Heart right ventricle (tissue), 16 donors: ENCODE measurements around the gene KRTAP10-2. TPM values are rescaled to one million over a fixed set of nuclear protein-coding genes. Genes with fewer than 3 reads are reported as not detected.
"Not testable (repeated sequence)": the region's sequence is repeated elsewhere in the genome, so short reads cannot be mapped to it uniquely, and the experiment has no call there.

Experiments used
- ATAC-seq, 8 donors: fragments of 200-7000 bp; cut with Tn5 transposase; one replicate each; pipeline ENCODE4 v1.9.1; 2020; ENCODE audit warnings: mild to moderate bottlenecking in 8 of 8, moderate library complexity in 8 of 8, moderate number of reproducible peaks in 1 of 8
- DNase-seq, 2 donors: peaks; one replicate each; pipeline ENCODE4 v3.0.0-alpha.2; 2020
- H3K27ac ChIP-seq, 10 donors: fragments of 200-600 bp; sonication (generic) in 2 of 10; one replicate each; pipeline versions ENCODE4 v1.5.0 to v1.8.0; 2020 to 2022; ENCODE audit warnings: mild to moderate bottlenecking in 3 of 10
- H3K27me3 ChIP-seq, 7 donors: fragments of 200-600 bp; one replicate each; pipeline ENCODE4 v1.8.0; 2021 to 2022; ENCODE audit warnings: mild to moderate bottlenecking in 2 of 7
- H3K36me3 ChIP-seq, 9 donors: fragments of 200-600 bp; sonication (generic) in 1 of 9; one replicate each; pipeline versions ENCODE4 v1.5.0 to v1.8.0; 2020 to 2022; ENCODE audit warnings: mild to moderate bottlenecking in 2 of 9
- H3K4me1 ChIP-seq, 9 donors: fragments of 200-600 bp; sonication (generic) in 1 of 9; one replicate each; pipeline versions ENCODE4 v1.5.0 to v1.8.0; 2020 to 2022; ENCODE audit warnings: mild to moderate bottlenecking in 4 of 9
- H3K4me3 ChIP-seq, 10 donors: fragments of 200-600 bp; sonication (generic) in 2 of 10; one replicate each; pipeline versions ENCODE4 v1.5.0 to v1.8.0; 2020 to 2022; ENCODE audit warnings: mild to moderate bottlenecking in 7 of 10, moderate library complexity in 2 of 10
- H3K9me3 ChIP-seq, 11 donors: fragments of 200-600 bp in 10 of 11; sonication (generic) in 2 of 11; one replicate each; pipeline versions ENCODE4 v1.5.0 to v1.8.0; 2013 to 2022; ENCODE audit warnings: mild to moderate bottlenecking in 2 of 11, control low read depth in 1 of 11, moderate library complexity in 1 of 11
- WGBS, 2 donors: extraction: QIAGEN DNeasy Blood & Tissue Kit; methylation state at CpG; one replicate each; pipeline ENCODE4 v1.1.7; 2013; ENCODE audit warnings: inconsistent platforms in 1 of 2; 5-methylcytosine and 5-hydroxymethylcytosine counted together
- intact Hi-C, 10 donors: fragments of 100-400 bp; cut with DNase I; formaldehyde crosslinking; loops; one replicate each; pipeline versions ENCODE4 v1.11.1 to v1.14.2; 2022
- polyA plus RNA-seq, 2 donors: library from polyadenylated mRNA; stranded (reverse); fragments of 200-250 nt; gene quantifications; one replicate each; pipeline ENCODE4 v1.2.3, GENCODE V29; 2013
- total RNA-seq, 10 donors: library from RNA; stranded (reverse); fragmentation: NEBNext Ultra II Directional in 3 of 10; extraction: Animal tissue kit (Norgen Biotek cat#: 25700) in 3 of 10; gene quantifications; one replicate each; pipeline versions ENCODE4 v1.2.1 to v1.2.4, GENCODE V29; 2021 to 2023
- TF ChIP-seq, protein P1 (sequence below), 9 donors: fragments of 200-600 bp; sonication (generic) in 2 of 9; IDR thresholded peaks; one replicate each; pipeline versions ENCODE4 v1.5.0 to v1.8.0; 2021 to 2022; ENCODE audit warnings: antibody characterized with exemption in 9 of 9, mild to moderate bottlenecking in 5 of 9, moderate library complexity in 1 of 9
- donor health status: Arrhythmogenic right ventricular cardiomyopathy.
- donor health status: ischemic (EF 13 %, LVEDD 7.1; RV severe dilation, severe dysfunction).
- donor health status: healthy with polysubstance abuse.
- donor health status: DM: no; HTN: yes; CAD: no.
- donor health status: DM: no; HTN: no; CAD: no.
- donor health status: ischemic (EF 25% LVEDD 6.9; RV normal size, moderate dysfunction).
- donor health status: ischemic (EF 25% LVEDD 5.7; RV mildly dilated, moderate dysfunction).
- donor health status: healthy.
- donor health status: DM: yes; HTN: yes; CAD: no.
- donor health status: Ischemic cardiomyopathy.
- donor health status: ischemic (EF 35%, LVEDD 5.7; RV mildly dilated, moderate dysfunction).
- donor health status: nonischemic (EF 11% LVEDD 7.7; RV severe dilation, severe dysfunction).
- donor health status: DM: yes; HTN: yes; CAD: no.
- donor health status: PGD.
- donor health status: ischemic (EF 29% LVEDD 5.4; RV normal size, mild dysfunction).
- donor health status: nonischemic (EF 23%, LVEDD 6.1; RV moderate dilation, normal function).

Gene KRTAP10-2
- total and polyA plus RNA-seq, 12 donors: not detected

- Histone ChIP-seq H3K36me3 (no peaks in the 10 kb centered on the region), H3K4me3 (no peak overlapping the region), H3K27me3 (peaks cover 0 to 87% (median 57%) of the 10 kb centered on the region in 7 donors), H3K4me1 (no peaks in the 10 kb centered on the region), H3K27ac (no peak overlapping the region), H3K9me3 (peaks cover 0 to 13% (median 0%) of the 10 kb centered on the region in 11 donors)
- DNase-seq (no peak), ATAC-seq (peak in 1 of 8 donors; percentile 23)
- intact Hi-C loops: loop anchor here in 1 of 10 donors (10.0 kb wide), 1 partner anchor 57 kb away; no protein-coding TSS in a partner anchor
- TF ChIP-seq, protein P1, sequence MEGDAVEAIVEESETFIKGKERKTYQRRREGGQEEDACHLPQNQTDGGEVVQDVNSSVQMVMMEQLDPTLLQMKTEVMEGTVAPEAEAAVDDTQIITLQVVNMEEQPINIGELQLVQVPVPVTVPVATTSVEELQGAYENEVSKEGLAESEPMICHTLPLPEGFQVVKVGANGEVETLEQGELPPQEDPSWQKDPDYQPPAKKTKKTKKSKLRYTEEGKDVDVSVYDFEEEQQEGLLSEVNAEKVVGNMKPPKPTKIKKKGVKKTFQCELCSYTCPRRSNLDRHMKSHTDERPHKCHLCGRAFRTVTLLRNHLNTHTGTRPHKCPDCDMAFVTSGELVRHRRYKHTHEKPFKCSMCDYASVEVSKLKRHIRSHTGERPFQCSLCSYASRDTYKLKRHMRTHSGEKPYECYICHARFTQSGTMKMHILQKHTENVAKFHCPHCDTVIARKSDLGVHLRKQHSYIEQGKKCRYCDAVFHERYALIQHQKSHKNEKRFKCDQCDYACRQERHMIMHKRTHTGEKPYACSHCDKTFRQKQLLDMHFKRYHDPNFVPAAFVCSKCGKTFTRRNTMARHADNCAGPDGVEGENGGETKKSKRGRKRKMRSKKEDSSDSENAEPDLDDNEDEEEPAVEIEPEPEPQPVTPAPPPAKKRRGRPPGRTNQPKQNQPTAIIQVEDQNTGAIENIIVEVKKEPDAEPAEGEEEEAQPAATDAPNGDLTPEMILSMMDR (IDR thresholded peaks at IDR 0.05): no peak
- 88 to 91% methylated on average over 6 of the region's 6 CpGs for WGBS, 2 donors
These were observed 831 bp upstream of the KRTAP10-2 start for GRCh38 chr21:44552136-44552535.

- ATAC-seq (no peak), DNase-seq (no peak)
- intact Hi-C loops: loop anchor here in 1 of 10 donors (10.0 kb wide), 1 partner anchor 56 kb away; no protein-coding TSS in a partner anchor
- H3K27ac ChIP-seq: no peak overlapping the region
- H3K36me3 ChIP-seq: no peaks in the 10 kb centered on the region
- 69 to 73% methylated on average over 10 of the region's 10 CpGs for WGBS, 2 donors
- peaks cover 0 to 74% (median 44%) of the 10 kb centered on the region in 7 donors for H3K27me3 ChIP-seq
- H3K4me3 ChIP-seq: no peak overlapping the region
- TF ChIP-seq, protein P1 (IDR thresholded peaks at IDR 0.05): no peak
- H3K9me3 ChIP-seq: peaks cover 0 to 24% (median 8%) of the 10 kb centered on the region in 11 donors
- H3K4me1 ChIP-seq: no peaks in the 10 kb centered on the region
These were observed 498 bp downstream of the KRTAP10-2 start for GRCh38 chr21:44550807-44551206.

DNA sequence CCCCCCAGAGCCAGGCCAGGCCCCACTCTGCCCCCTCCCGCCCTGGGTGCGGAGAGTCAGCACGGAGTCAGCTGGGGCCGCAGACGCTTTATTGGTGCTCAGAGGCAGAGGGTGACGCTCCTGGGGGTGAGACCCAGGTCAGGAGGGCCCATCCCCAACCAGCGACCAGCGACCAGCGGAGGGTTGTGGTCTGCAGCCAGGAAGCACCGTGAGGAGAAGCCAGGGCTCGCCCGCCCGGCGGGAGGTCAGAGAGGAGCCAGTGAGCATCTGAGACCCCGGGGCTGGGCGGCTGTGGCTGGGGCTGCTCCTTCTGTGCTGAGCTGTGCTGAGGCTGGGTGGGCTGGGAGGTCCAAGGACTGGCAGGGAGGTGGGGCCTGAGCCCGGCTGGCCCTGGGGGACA is 1.0 kb downstream of the KRTAP10-2 start:
- peaks cover 0 to 28% (median 8%) of the 10 kb centered on the region in 11 donors for H3K9me3 ChIP-seq
- intact Hi-C loops: loop anchor here in 1 of 10 donors (10.0 kb wide), 1 partner anchor 55 kb away; no protein-coding TSS in a partner anchor
- H3K4me1 ChIP-seq, H3K27ac ChIP-seq, H3K4me3 ChIP-seq, DNase-seq, H3K36me3 ChIP-seq: not testable (repeated sequence)
- peak in 2 of 8 donors; percentile 25 to 59 for ATAC-seq
- peaks cover 0 to 69% (median 42%) of the 10 kb centered on the region in 7 donors for H3K27me3 ChIP-seq
- WGBS, 2 donors: 58 to 59% methylated on average over 14 to 17 of the region's 17 CpGs

GRCh38 chr21:44549525-44550211 is 1.6 kb downstream of the KRTAP10-2 start:
- Histone ChIP-seq H3K27ac (no peak overlapping the region), H3K36me3 (no peaks in the 10 kb centered on the region), H3K27me3 (peaks cover 0 to 66% (median 40%) of the 10 kb centered on the region in 7 donors), H3K4me3 (no peak overlapping the region), H3K4me1 (no peaks in the 10 kb centered on the region), H3K9me3 (peaks cover 0 to 33% (median 8%) of the 10 kb centered on the region in 11 donors)
- intact Hi-C loops: loop anchor here in 1 of 10 donors (10.0 kb wide), 1 partner anchor 55 kb away; no protein-coding TSS in a partner anchor
- DNase-seq (no peak), ATAC-seq (peak in 2 of 8 donors; percentile 42 to 53)
- WGBS, 2 donors: 73 to 78% methylated on average over 25 of the region's 25 CpGs
- TF ChIP-seq, protein P1 (IDR thresholded peaks at IDR 0.05): no peak

GRCh38 chr21:44548922-44549321 is 2.4 kb downstream of the KRTAP10-2 start:
- no peak overlapping the region for H3K27ac ChIP-seq
- peaks cover 0 to 59% (median 33%) of the 10 kb centered on the region in 7 donors for H3K27me3 ChIP-seq
- WGBS, 2 donors: 33 to 36% methylated on average over 14 of the region's 14 CpGs
- intact Hi-C loops: no loop called here
- DNase-seq (no peak), ATAC-seq (no peak)
- H3K4me3 ChIP-seq: no peak overlapping the region
- H3K36me3 ChIP-seq: no peaks in the 10 kb centered on the region
- TF ChIP-seq, protein P1 (IDR thresholded peaks at IDR 0.05): no peak
- H3K4me1 ChIP-seq: no peaks in the 10 kb centered on the region
- H3K9me3 ChIP-seq: peaks cover 0 to 34% (median 8%) of the 10 kb centered on the region in 11 donors
